Keratinocyte (primary cell): Measurements from ENCODE around the gene KIF27. TPM values are rescaled to one million over a fixed set of nuclear protein-coding genes. Genes with fewer than 3 reads are reported as not detected.
"Not testable (repeated sequence)": the region's sequence is repeated elsewhere in the genome, so short reads cannot be mapped to it uniquely, and the experiment has no call there.

ENCODE experiments used
- DNase-seq: peaks from one replicate; pipeline ENCODE4 v3.0.0-alpha.2; 2011; ENCODE audit warnings: low read depth, missing footprints, low spot score
- FAIRE-seq: peaks from 2 replicates; lab custom pipeline; 2011; peaks lifted over from hg19 to GRCh38; lab: Jason Lieb, UNC
- H2AFZ ChIP-seq: 2 replicates; pipeline ENCODE4 v1.6.0; 2012; ENCODE audit warnings: low read length, control low read depth, inconsistent platforms; ENCODE audit not compliant: control insufficient read depth
- H3K27ac ChIP-seq: 2 replicates; pipeline ENCODE4 v1.5.1; 2011; ENCODE audit warnings: low read length; ENCODE audit not compliant: control insufficient read depth, insufficient read depth
- H3K27me3 ChIP-seq: 3 replicates; pipeline ENCODE4 v1.6.0; 2011; ENCODE audit warnings: low read length; ENCODE audit not compliant: control insufficient read depth, insufficient read depth; ENCODE audit errors: extremely low read depth
- H3K36me3 ChIP-seq, 2 experiments: 2 replicates in 1 of 2; 3 replicates in 1 of 2; pipeline ENCODE4 v1.5.1; 2011; ENCODE audit warnings: low read length in 2 of 2, mild to moderate bottlenecking in 1 of 2; ENCODE audit not compliant: control insufficient read depth in 2 of 2, insufficient read depth in 2 of 2; ENCODE audit errors: extremely low read depth in 1 of 2
- H3K4me1 ChIP-seq: 3 replicates; pipeline ENCODE4 v1.5.1; 2011; ENCODE audit warnings: low read length; ENCODE audit not compliant: control insufficient read depth, insufficient read depth; ENCODE audit errors: extremely low read depth
- H3K4me2 ChIP-seq: 3 replicates; pipeline ENCODE4 v1.6.0; 2011; ENCODE audit warnings: low read depth, low read length; ENCODE audit not compliant: control insufficient read depth, insufficient read depth; ENCODE audit errors: extremely low read depth
- H3K4me3 ChIP-seq, 3 experiments: fragments of 200-600 bp in 1 of 3; sonication (generic) in 1 of 3; 2 replicates in 2 of 3; 3 replicates in 1 of 3; pipeline ENCODE4 v1.5.1; 2011 to 2016; ENCODE audit warnings: low read length in 3 of 3, mild to moderate bottlenecking in 3 of 3, control low read depth in 2 of 3, inconsistent platforms in 1 of 3, low read depth in 1 of 3, mixed read lengths in 1 of 3, mixed run types in 1 of 3, moderate library complexity in 1 of 3; ENCODE audit not compliant: control insufficient read depth in 2 of 3, insufficient read depth in 2 of 3; ENCODE audit errors: extremely low read depth in 1 of 3
- H3K79me2 ChIP-seq: 2 replicates; pipeline ENCODE4 v1.6.0; 2012; ENCODE audit warnings: low read length; ENCODE audit not compliant: control insufficient read depth, insufficient read depth
- H3K9ac ChIP-seq: 3 replicates; pipeline ENCODE4 v1.6.0; 2011; ENCODE audit warnings: low read length; ENCODE audit not compliant: control insufficient read depth, insufficient read depth; ENCODE audit errors: extremely low read depth
- H3K9me1 ChIP-seq: 3 replicates; pipeline ENCODE4 v1.6.0; 2011; ENCODE audit warnings: low read length; ENCODE audit not compliant: control insufficient read depth, insufficient read depth; ENCODE audit errors: extremely low read depth
- H3K9me3 ChIP-seq: 2 replicates; pipeline ENCODE4 v1.5.1; 2012; ENCODE audit warnings: low read depth, low read length; ENCODE audit not compliant: control insufficient read depth
- H4K20me1 ChIP-seq: 3 replicates; pipeline ENCODE4 v1.6.0; 2011; ENCODE audit warnings: low read length; ENCODE audit not compliant: control insufficient read depth, insufficient read depth; ENCODE audit errors: extremely low read depth
- dilution Hi-C: fragments of 300-500 bp; cut with MboI; formaldehyde crosslinking; loops from one replicate; pipeline ENCODE4 v1.7.0; 2020; ENCODE audit warnings: low sequenced_read_pairs; ENCODE audit not compliant: extremely low pct_ligation_motif_present
- polyA plus RNA-seq, 5 experiments: library from polyadenylated mRNA; depleted of rRNA in 3 of 5; stranded (reverse) in 3 of 5; stranded (forward) in 1 of 5; unstranded in 1 of 5; fragments of >200 nt; gene quantifications; 1 replicate in 1 of 5; 2 replicates in 3 of 5; 3 replicates in 1 of 5; pipeline versions ENCODE4 v1.2.1 to v1.2.3, GENCODE V29; 2011 to 2012; ENCODE audit warnings: missing spikeins in 2 of 5, low read depth in 1 of 5, low replicate concordance in 1 of 5

KIF27 gene
- polyA plus RNA-seq, 1 donor (not counting 4 experiments of a cell fraction or from before 2014, with no cell fraction given), result 2.2 TPM

GRCh38 chr9:83837070-83837643 lies 84.1 kb downstream of the KIF27 start:
- DNase-seq, H3K4me3 ChIP-seq, H2AFZ ChIP-seq, H3K27me3 ChIP-seq, H3K9me1 ChIP-seq, H3K4me1 ChIP-seq, dilution Hi-C loops, H3K79me2 ChIP-seq, H3K4me2 ChIP-seq, H3K27ac ChIP-seq, H3K9me3 ChIP-seq, H3K36me3 ChIP-seq, H4K20me1 ChIP-seq, H3K9ac ChIP-seq: not testable (repeated sequence)
- peak; percentile 99 for FAIRE-seq

- H3K4me2 ChIP-seq, H3K4me1 ChIP-seq, dilution Hi-C loops, H4K20me1 ChIP-seq, H3K36me3 ChIP-seq, H3K4me3 ChIP-seq, H3K9ac ChIP-seq, H3K9me1 ChIP-seq, DNase-seq, FAIRE-seq, H3K79me2 ChIP-seq, H3K9me3 ChIP-seq, H2AFZ ChIP-seq, H3K27ac ChIP-seq, H3K27me3 ChIP-seq: not testable (repeated sequence)
Measured at GRCh38 chr9:83830426-83831071, 90.7 kb downstream of the KIF27 start.

- H3K9me1 ChIP-seq, H3K27me3 ChIP-seq, H3K36me3 ChIP-seq, H3K27ac ChIP-seq, H3K79me2 ChIP-seq, dilution Hi-C loops, H3K9me3 ChIP-seq, DNase-seq, H4K20me1 ChIP-seq, H3K4me1 ChIP-seq, H3K9ac ChIP-seq, H3K4me2 ChIP-seq, H3K4me3 ChIP-seq, H2AFZ ChIP-seq, FAIRE-seq: not testable (repeated sequence)
Measured at GRCh38 chr9:83824986-83825623, 96.1 kb downstream of the KIF27 start.
